Stomach (tissue), 9 donors: ENCODE data around the gene ING2. TPM values are rescaled to one million over a fixed set of nuclear protein-coding genes. Genes with fewer than 3 reads are reported as not detected.

Experiments used
- DNase-seq, 2 donors: peaks; one replicate each; pipeline versions ENCODE4 v3.0.0 to v3.0.0-alpha.2; 2013 to 2019
- H3K27ac ChIP-seq, 5 donors: fragments of 200-600 bp in 4 of 5; sonication (generic) in 4 of 5; one replicate each; pipeline ENCODE4 v1.5.1; 2013 to 2019; ENCODE audit warnings: mild to moderate bottlenecking in 1 of 5, moderate library complexity in 1 of 5
- H3K27me3 ChIP-seq, 3 donors: fragments of 200-600 bp; sonication (generic); one replicate each; pipeline ENCODE4 v1.5.1; 2017 to 2019; ENCODE audit warnings: mixed run types in 1 of 3
- H3K36me3 ChIP-seq, 4 donors: fragments of 200-600 bp; sonication (generic); 1 replicate in 3 of 4; 2 replicates in 1 of 4; pipeline ENCODE4 v1.5.1; 2016 to 2019
- H3K4me1 ChIP-seq, 4 donors: fragments of 200-600 bp; sonication (generic); one replicate each; pipeline ENCODE4 v1.5.1; 2016 to 2019
- H3K4me3 ChIP-seq, 4 donors: fragments of 200-600 bp; sonication (generic) in 3 of 4; one replicate each; pipeline ENCODE4 v1.5.1; 2016 to 2019; ENCODE audit warnings: mild to moderate bottlenecking in 1 of 4
- H3K9me3 ChIP-seq, 4 donors: fragments of 200-600 bp; sonication (generic); one replicate each; pipeline ENCODE4 v1.5.1; 2016 to 2019
- CTCF ChIP-seq, 7 experiments: fragments of 450-650 bp in 4 of 7; fragments of 200-600 bp in 3 of 7; sonication (generic) in 3 of 7; IDR thresholded peaks; one replicate each; pipeline ENCODE4 v1.5.1; 2016 to 2019; ENCODE audit warnings: antibody characterized with exemption in 7 of 7, control low read depth in 2 of 7, mild to moderate bottlenecking in 1 of 7
- EP300 ChIP-seq: sonication (generic); formaldehyde crosslinking; IDR thresholded peaks from one replicate; pipeline ENCODE4 v1.6.1; 2017; ENCODE audit warnings: antibody characterized with exemption
- POLR2A ChIP-seq, 4 donors: fragments of 450-650 bp; IDR thresholded peaks; one replicate each; pipeline ENCODE4 v1.6.1; 2016; ENCODE audit warnings: antibody characterized with exemption in 4 of 4, control low read depth in 2 of 4, mild to moderate bottlenecking in 1 of 4, moderate library complexity in 1 of 4
- POLR2AphosphoS5 ChIP-seq, 3 donors: sonication (generic); formaldehyde crosslinking; IDR thresholded peaks; one replicate each; pipeline ENCODE4 v1.6.1; 2016; ENCODE audit warnings: antibody characterized with exemption in 3 of 3
- WGBS, 5 donors: extraction: QIAGEN DNeasy Blood & Tissue Kit in 3 of 5; methylation state at CpG; one replicate each; pipeline versions ENCODE4 v1.1.5 to v1.1.7; 2013 to 2018; 5-methylcytosine and 5-hydroxymethylcytosine counted together
- intact Hi-C: fragments of 100-400 bp; cut with DNase I; formaldehyde crosslinking; loops from one replicate; pipeline ENCODE4 v1.15.1; 2023; ENCODE audit warnings: low total_unique reads
- polyA plus RNA-seq, 3 donors: library from polyadenylated mRNA; stranded (reverse); fragments of 200-250 nt; gene quantifications; one replicate each; pipeline ENCODE4 v1.2.3, GENCODE V29; 2013
- total RNA-seq, 5 donors: library from RNA; depleted of rRNA; stranded (reverse); fragments of >200 nt; gene quantifications; one replicate each; pipeline versions ENCODE4 v1.1.0 to v1.2.3, GENCODE V29; 2014 to 2016
- donor health status: healthy with polysubstance abuse.
- donor health status: Bipolar disorder and iron deficiency.
- donor health status: healthy.

The ING2 gene
- total and polyA plus RNA-seq, 8 donors: 0.45 to 15.2 (median 8.1) TPM

- Histone ChIP-seq H3K9me3 (no peaks in the 10 kb centered on the region), H3K36me3 (no peaks in the 10 kb centered on the region), H3K27me3 (no peaks in the 10 kb centered on the region), H3K27ac (no peak overlapping the region), H3K4me1 (no peaks in the 10 kb centered on the region), H3K4me3 (no peak overlapping the region)
- no peak for DNase-seq
- intact Hi-C loops: no loop called here
- TF ChIP-seq EP300: no peak
- TF ChIP-seq POLR2A (IDR thresholded peaks at IDR 0.05): no peak
- WGBS, 5 donors: 37 to 54% (median 45%) methylated on average over 8 of the region's 8 CpGs
Observed at GRCh38 chr4:183554878-183555585, 50.2 kb downstream of the ING2 start.

GRCh38 chr4:183556947-183557346 is 52.1 kb downstream of the ING2 start:
- 68 to 83% (median 80%) methylated on average over 2 to 3 of the region's 3 CpGs for WGBS, 5 donors
- Histone ChIP-seq H3K27me3 (no peaks in the 10 kb centered on the region), H3K4me3 (no peak overlapping the region), H3K4me1 (no peaks in the 10 kb centered on the region), H3K27ac (no peak overlapping the region), H3K36me3 (no peaks in the 10 kb centered on the region), H3K9me3 (no peaks in the 10 kb centered on the region)
- TF ChIP-seq CTCF (IDR thresholded peaks at IDR 0.05) (no peak), POLR2A (IDR thresholded peaks at IDR 0.05) (no peak), POLR2AphosphoS5 (IDR thresholded peaks at IDR 0.05) (no peak), EP300 (no peak)
- no peak for DNase-seq
- intact Hi-C loops: no loop called here

- intact Hi-C loops: no loop called here
- H3K4me3 ChIP-seq: no peak overlapping the region
- no peaks in the 10 kb centered on the region for H3K27me3 ChIP-seq
- no peaks in the 10 kb centered on the region for H3K4me1 ChIP-seq
- H3K27ac ChIP-seq: no peak overlapping the region
- TF ChIP-seq EP300 (no peak), POLR2AphosphoS5 (IDR thresholded peaks at IDR 0.05) (no peak), CTCF (IDR thresholded peaks at IDR 0.05) (no peak), POLR2A (IDR thresholded peaks at IDR 0.05) (no peak)
- WGBS, 5 donors: 93 to 96% (median 95%) methylated on average over 6 of the region's 6 CpGs
- no peaks in the 10 kb centered on the region for H3K9me3 ChIP-seq
- no peak for DNase-seq
- no peaks in the 10 kb centered on the region for H3K36me3 ChIP-seq
Observed at GRCh38 chr4:183557611-183558010, 52.8 kb downstream of the ING2 start.

GRCh38 chr4:183558873-183559272 is 54.0 kb downstream of the ING2 start:
- Histone ChIP-seq H3K27me3 (no peaks in the 10 kb centered on the region), H3K9me3 (no peaks in the 10 kb centered on the region), H3K27ac (no peak overlapping the region), H3K4me1 (no peaks in the 10 kb centered on the region), H3K4me3 (no peak overlapping the region), H3K36me3 (no peaks in the 10 kb centered on the region)
- TF ChIP-seq CTCF (IDR thresholded peaks at IDR 0.05): no peak
- TF ChIP-seq POLR2A (IDR thresholded peaks at IDR 0.05): no peak
- no peak for TF ChIP-seq POLR2AphosphoS5 (IDR thresholded peaks at IDR 0.05)
- 50 to 67% (median 59%) methylated on average over 12 of the region's 12 CpGs for WGBS, 5 donors
- no peak for DNase-seq
- intact Hi-C loops: no loop called here

GRCh38 chr4:183561905-183562304 is 57.0 kb downstream of the ING2 start:
- H3K27me3 ChIP-seq: no peaks in the 10 kb centered on the region
- TF ChIP-seq POLR2AphosphoS5 (IDR thresholded peaks at IDR 0.05) (no peak), POLR2A (IDR thresholded peaks at IDR 0.05) (no peak), EP300 (no peak)

More at GRCh38 chr4:183561905-183562304, 57.0 kb downstream of the ING2 start:
- Histone ChIP-seq H3K9me3 (no peaks in the 10 kb centered on the region), H3K4me3 (no peak overlapping the region), H3K4me1 (no peaks in the 10 kb centered on the region), H3K36me3 (no peaks in the 10 kb centered on the region), H3K27ac (no peak overlapping the region)
- WGBS, 5 donors: 59 to 75% (median 74%) methylated on average over 4 of the region's 4 CpGs
- intact Hi-C loops: no loop called here
- DNase-seq: no peak

Other genes with a start within 250 kb of the ING2 start
- not detected for gene CLDN22, start 184.8 kb upstream of the ING2 start, total RNA-seq
- under 1 TPM in 1 of 3 donors, not detected in 2; 0.30 TPM for gene CLDN22, start 184.8 kb upstream of the ING2 start, polyA plus RNA-seq
- gene CLDN24, start 182.6 kb upstream of the ING2 start, total RNA-seq: not detected
- gene CLDN24, start 182.6 kb upstream of the ING2 start, polyA plus RNA-seq: under 1 TPM in 1 of 3 donors, not detected in 2; 0.25 TPM
- 10 to 100 TPM; 19.6 to 44.3 (median 31.7) TPM for gene CDKN2AIP, start 60.4 kb upstream of the ING2 start, total RNA-seq
- gene CDKN2AIP, start 60.4 kb upstream of the ING2 start, polyA plus RNA-seq: 10 to 100 TPM; 11.0 to 21.1 (median 11.4) TPM
- gene RWDD4, start 154.1 kb downstream of the ING2 start, total RNA-seq: 10 to 100 TPM in 3 of 5 donors, 1 to 10 TPM in 2; 3.8 to 36.4 (median 11.2) TPM
- gene RWDD4, start 154.1 kb downstream of the ING2 start, polyA plus RNA-seq: 10 to 100 TPM; 14.1 to 22.1 (median 15.1) TPM
- gene TRAPPC11, start 154.2 kb downstream of the ING2 start, total RNA-seq: 100 to 1,000 TPM in 1 of 5 donors, 10 to 100 TPM in 4; 47.5 to 173 (median 93.1) TPM
- 10 to 100 TPM; 10.6 to 13.3 (median 12.5) TPM for gene TRAPPC11, start 154.2 kb downstream of the ING2 start, polyA plus RNA-seq